ENCODE measurements around the gene TMTC3. TPM values are rescaled to one million over a fixed set of nuclear protein-coding genes. Genes with fewer than 3 reads are reported as not detected.
"Not testable (repeated sequence)": the region's sequence is repeated elsewhere in the genome, so short reads cannot be mapped to it uniquely, and the experiment has no call there.

The TMTC3 gene
- total RNA-seq: 38.8 and 42.7 TPM in 2 replicates

DNA sequence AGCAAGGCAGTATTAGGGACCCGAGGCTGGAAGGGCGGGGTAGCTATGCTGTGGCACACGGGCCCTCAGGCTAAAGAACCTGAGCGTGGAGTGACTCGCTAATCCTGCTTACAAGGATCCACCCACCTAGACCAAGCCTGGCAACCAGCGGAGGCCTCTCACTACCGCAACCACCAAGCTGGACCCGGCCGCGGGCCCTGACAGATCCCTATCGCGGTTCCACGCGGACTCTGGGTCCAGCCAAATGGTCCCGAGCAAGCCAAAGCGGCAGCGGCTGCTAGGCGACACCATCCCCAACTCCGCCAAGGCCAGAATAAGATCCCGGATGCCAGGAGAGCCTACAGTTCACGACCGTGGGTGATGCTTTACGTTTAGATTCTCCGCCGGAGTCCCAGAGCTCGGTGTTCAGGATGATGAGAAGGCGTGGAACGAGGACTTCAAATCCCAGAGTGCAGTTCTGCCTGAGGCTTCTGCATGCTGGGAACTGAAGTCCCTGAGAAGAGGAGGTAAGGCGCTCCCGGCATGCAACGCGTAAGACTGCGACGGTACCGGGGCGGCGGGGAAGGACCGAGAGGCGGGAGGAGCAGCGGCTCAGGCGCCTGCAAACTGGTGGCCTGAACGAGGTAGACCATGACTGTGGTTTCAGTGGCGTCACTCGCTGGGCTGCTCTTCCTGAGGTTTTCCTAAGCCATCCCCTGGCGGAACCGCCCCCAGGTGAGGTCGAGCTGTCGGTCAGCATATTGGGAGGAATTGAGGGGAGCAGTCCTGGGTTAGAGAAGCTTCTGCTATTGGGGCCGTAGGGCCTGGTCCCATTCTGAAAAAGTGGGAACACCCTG, at the start of gene TMTC3, which contains the start of gene CEP290:
TMTC3 (plus strand) TSS at position 534 of the 836 bp plus-strand sequence. CDS start 6,009 bp downstream, outside the sequence.
CEP290 (minus strand) TSS at position 315 of the 836 bp plus-strand sequence. CDS start 781 bp downstream, outside the sequence.
- DNase-seq: peak; percentile 100

DNA sequence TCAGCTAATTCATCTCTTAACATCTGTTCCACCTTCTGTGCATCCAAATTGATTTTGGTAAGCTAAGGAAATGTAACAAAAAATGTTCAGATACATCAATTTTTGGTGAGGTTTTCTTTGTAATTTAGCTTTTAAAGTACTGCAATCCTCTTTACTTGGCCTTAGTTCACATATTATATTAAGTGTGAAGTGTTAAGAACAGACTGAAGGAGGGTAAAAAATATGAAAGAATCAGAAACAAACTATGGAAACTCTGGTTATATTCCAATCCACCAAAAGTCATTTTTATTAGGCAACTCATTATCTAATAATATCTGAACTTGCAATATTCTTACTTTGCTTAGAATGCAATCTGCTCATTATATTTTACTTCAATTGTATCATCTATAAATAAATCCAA, 49.3 kb upstream of the TMTC3 start:
- no peak for DNase-seq

GRCh38 chr12:88093573-88093972, 48.5 kb upstream of the TMTC3 start:
- no peak for DNase-seq

DNA sequence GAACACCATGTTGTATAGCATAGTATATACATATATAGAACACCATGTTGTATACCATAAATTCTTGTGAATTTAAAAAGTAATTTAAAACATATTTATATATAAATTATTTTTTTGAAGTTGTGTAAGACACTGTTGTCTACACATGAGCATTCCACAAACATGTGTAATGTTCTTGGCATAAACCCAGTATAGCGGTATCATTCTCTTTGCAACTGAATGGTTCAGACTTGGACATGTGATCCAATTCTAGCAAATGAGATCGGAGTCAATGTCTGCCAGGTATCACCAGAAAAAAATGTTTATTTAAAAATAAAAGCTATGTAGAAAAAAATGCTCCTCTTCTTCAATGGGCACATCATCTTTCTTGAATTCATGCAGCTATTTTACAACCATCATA, 34.1 kb upstream of the TMTC3 start:
- no peak for DNase-seq

DNA sequence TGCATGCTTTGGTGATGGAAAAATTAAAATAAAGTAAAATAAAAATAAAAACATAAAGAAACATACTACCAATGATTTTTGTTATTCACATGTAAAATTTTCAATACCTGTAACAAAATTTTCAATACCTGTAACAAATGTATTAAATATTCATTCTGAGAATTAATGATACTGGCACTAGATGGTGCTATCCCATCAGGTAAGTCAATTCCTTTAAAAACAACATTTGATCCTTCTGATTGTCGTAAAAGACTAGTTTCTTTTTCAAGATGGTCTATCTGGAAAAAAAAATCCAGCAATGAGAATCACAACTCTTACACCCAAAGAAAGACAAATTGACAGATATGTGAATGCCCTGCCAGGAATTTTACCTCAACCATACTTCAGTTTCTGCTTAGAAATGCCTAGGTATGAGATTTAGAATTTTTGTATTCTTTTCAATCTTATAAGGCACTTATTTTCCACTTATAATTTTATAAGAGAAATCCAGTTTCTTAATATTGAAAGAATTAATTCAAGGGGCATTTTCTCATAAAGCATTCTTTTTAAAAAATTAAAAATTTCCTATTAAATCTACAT, 30.9 kb upstream of the TMTC3 start:
- DNase-seq: peak; percentile 68

DNA sequence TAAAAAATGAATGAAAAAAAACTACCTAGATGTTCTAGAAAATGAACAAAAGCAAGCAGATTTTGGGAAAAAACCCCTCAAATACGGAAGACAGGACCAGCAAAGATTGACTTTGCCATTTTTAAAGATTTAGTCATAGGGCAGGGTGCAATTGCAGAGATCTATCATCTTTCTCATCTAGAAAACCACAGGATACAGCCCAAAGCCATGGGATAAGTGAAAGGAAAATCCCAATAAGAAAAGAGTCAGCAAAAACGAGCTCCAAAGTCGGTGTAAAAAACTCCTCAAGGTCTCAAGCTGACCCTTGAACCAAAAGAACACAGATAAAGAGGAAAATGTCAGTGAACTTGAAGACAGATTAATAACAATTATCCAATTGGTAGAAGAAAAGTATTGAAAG, 28.2 kb upstream of the TMTC3 start:
- no peak for DNase-seq

GRCh38 chr12:88122666-88123065, 19.4 kb upstream of the TMTC3 start:
- DNase-seq: no peak

DNA sequence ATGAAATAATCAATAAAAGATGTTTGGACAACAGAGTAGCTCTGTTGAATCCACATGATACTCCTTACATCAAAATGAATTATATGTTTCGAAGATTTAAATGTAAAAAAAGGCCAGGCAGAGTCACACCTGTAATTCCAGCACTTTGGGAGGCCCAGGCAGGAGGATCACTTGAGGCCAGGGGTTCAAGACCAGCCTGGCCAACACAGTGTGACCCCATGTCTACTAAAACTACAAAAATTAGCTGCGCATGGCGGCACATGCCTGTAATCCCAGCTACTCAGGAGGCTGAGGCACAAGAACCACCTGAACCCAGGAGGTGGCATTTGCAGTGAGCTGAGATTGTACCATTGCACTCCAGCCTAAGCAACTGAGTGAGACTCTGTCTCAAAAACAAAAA, 15.0 kb upstream of the TMTC3 start:
- no peak for DNase-seq

GRCh38 chr12:88127855-88128254, 14.3 kb upstream of the TMTC3 start:
- no peak for DNase-seq

DNA sequence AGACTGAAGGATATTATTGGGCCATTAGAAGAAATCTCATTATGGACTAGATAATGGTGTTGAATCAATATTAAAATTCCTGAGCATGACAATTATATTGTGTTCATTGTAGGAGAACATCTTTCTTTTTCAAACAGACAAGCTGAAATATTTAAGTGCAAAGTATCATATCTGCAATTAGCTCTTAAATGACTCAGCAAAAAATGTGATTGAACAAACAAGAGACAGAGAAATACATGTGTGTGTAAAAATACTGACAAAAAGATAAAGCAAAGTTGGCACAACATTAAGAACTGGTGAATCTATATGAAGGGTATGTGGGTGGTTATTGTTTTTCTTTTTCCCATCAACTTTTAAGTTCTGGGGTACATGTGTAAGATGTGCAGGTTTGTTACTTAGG, 9.7 kb upstream of the TMTC3 start:
- no peak for DNase-seq

GRCh38 chr12:88133181-88133580, 8.9 kb upstream of the TMTC3 start:
- not testable (repeated sequence) for DNase-seq

DNA sequence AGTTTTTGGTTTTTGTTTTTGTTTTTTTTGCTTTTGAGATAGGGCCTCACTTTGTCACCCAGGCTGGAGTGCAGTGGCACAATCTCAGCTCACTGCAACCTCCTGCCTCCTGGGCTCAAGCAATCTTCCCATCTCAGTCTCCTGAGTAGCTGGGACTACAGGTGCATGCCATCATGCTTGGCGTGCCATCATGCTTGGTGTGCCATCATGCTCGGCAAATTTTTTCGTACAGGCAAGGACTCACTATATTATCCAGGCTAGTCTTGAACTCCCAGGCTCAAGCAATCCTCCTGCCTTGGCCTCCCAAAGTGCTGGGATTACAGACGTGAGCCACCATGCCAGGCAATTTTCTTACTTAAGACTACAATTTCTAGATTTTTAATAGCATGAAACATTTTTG, 2.4 kb upstream of the TMTC3 start:
- not testable (repeated sequence) for DNase-seq

DNA sequence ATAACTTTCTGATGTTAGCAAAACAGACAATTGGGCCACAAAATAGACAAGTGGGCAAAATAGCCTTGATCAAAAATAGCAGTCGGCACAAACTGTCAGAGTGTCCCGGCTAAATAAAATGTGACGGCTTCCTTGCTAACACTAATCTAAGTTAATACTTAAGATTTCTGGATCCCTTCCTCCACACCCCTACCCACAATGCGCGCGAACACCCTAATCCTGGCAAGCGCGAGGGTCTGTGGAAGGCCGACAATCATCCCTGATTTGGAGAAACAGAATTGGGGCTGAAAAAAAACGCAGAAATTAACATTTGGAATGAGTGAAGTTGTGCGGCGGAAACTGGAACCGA, 708 bp upstream of the TMTC3 start:
- no peak for DNase-seq

DNA sequence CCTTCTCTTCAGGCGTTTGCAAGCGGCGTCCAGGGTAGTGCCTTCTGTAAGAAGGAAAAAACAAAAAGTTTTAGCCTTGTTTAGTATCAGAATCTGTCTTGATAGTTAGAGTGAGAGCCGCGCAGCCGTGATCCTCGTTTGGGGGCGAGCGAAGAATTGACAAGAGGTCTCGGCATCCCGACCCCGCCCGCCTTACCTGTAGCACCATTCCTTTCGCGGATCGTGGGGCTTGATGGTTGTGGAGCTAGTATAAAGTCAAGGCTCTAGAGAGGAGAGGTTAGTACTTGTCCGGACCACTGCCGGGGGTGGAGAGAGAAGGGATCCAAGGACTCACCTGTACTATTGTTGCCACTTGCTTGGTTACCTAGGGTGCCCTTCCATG, 494 bp downstream of the TMTC3 start:
- DNase-seq: no peak

DNA sequence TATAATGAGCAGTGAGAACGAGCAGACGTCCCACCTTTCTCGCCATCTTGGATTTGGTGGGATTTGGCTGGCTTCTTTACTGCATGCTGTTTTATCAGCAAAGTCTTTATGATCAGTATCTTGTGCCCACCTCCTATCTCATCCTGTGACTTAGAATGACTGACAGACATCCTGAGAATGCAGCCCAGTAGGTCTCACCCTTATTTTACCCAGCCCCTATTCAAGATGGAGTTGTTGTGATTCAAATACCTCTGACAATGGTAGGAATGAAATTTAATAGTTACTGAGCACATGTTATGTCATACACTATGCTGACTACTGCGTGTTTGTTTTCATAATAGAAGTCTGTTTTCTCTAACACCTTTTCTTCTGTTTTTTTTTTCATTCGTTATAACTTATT, 1.9 kb downstream of the TMTC3 start:
- DNase-seq: no peak

GRCh38 chr12:88144546-88145468, 2.7 kb downstream of the TMTC3 start:
- DNase-seq: no peak

GRCh38 chr12:88145567-88146505, 3.7 kb downstream of the TMTC3 start:
- DNase-seq: no peak

- DNase-seq: no peak
These were observed 8.0 kb downstream of the TMTC3 start for GRCh38 chr12:88150063-88150462.

GRCh38 chr12:88153959-88154358, 11.9 kb downstream of the TMTC3 start:
- peak; percentile 76 for DNase-seq

DNA sequence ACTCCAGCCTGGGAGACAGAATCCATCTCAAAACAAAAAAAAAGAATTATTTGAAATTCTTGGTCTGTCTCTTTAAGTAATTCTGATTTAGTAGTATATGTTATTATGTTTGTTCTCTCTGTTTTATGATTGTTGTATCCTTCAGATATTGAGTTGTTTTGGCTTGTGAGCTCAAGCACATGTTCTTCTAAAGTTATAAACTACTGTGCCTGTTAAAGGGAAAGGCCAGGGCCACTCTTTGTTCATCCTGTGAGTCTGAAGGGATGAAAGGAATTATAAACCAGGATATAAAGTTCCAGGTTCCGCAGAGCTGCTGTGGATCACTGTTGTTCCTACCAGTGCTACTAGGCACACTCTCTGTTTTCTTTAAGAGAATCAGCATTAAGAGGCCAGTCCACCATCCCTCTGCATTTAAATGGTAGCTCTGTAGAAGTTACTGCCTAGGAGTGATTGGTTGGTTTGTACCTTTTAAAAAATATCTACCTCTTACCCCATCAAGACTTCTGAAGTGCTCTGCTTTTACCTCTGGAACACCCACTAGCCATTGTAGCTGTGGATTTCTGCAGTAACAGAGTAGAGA, 14.1 kb downstream of the TMTC3 start:
- no peak for DNase-seq

- no peak for DNase-seq
These were observed 21.3 kb downstream of the TMTC3 start for GRCh38 chr12:88163371-88163770.

- DNase-seq: no peak
These were observed 24.1 kb downstream of the TMTC3 start for GRCh38 chr12:88166179-88166578.
